HepG2 (cell line): ENCODE data around the gene KIRREL2. TPM values are rescaled to one million over a fixed set of nuclear protein-coding genes. Genes with fewer than 3 reads are reported as not detected.

Experiments used
- CCDC6 ChIP-seq: sonication (generic); formaldehyde crosslinking; IDR thresholded peaks from 2 replicates; pipeline ENCODE4 v1.8.1; 2022; ENCODE audit warnings: mild to moderate bottlenecking, missing genetic modification reagents, moderate library complexity
- ELF4 ChIP-seq: sonication (generic); formaldehyde crosslinking; IDR thresholded peaks from 2 replicates; pipeline ENCODE4 v1.5.0; 2020; ENCODE audit warnings: missing genetic modification reagents, mild to moderate bottlenecking, moderate library complexity, borderline replicate concordance
- FIP1L1 ChIP-seq: fragments of 200-400 bp; formaldehyde crosslinking; IDR thresholded peaks from 2 replicates; pipeline ENCODE4 v1.6.1; 2018; ENCODE audit warnings: low read depth, mild to moderate bottlenecking, low read length, moderate library complexity, borderline replicate concordance; ENCODE audit not compliant: insufficient read depth
- HINFP ChIP-seq: sonication (generic); formaldehyde crosslinking; IDR thresholded peaks from 2 replicates; pipeline ENCODE4 v1.4.0; 2020; ENCODE audit warnings: low read depth, mild to moderate bottlenecking, missing genetic modification reagents
- HNF1B ChIP-seq: sonication (generic); formaldehyde crosslinking; IDR thresholded peaks from 2 replicates; pipeline ENCODE4 v1.5.1; 2020; ENCODE audit warnings: mild to moderate bottlenecking, moderate library complexity, missing genetic modification reagents
- HNRNPK ChIP-seq: fragments of 200-400 bp; formaldehyde crosslinking; IDR thresholded peaks from 2 replicates; pipeline ENCODE4 v1.6.1; 2018; ENCODE audit warnings: low read length, low read depth, moderate library complexity, mild to moderate bottlenecking; ENCODE audit not compliant: poor library complexity, severe bottlenecking
- MXD4 ChIP-seq: IDR thresholded peaks from 2 replicates; pipeline ENCODE4 v1.6.1; 2016; ENCODE audit warnings: mild to moderate bottlenecking, missing biosample characterization, missing genetic modification reagents
- PRMT3 ChIP-seq: sonication (generic); formaldehyde crosslinking; IDR thresholded peaks from 2 replicates; pipeline ENCODE4 v1.8.1; 2022; ENCODE audit warnings: low read depth, mild to moderate bottlenecking, moderate library complexity, missing genetic modification reagents, borderline replicate concordance
- SP4 ChIP-seq: sonication (generic); formaldehyde crosslinking; IDR thresholded peaks from 2 replicates; pipeline ENCODE4 v1.8.1; 2023; ENCODE audit warnings: mild to moderate bottlenecking, missing genetic modification reagents
- SRF ChIP-seq: IDR thresholded peaks from 2 replicates; pipeline ENCODE4 v1.6.1; 2011; ENCODE audit warnings: mild to moderate bottlenecking, low read depth, low read length, moderate library complexity
- TIGD3 ChIP-seq: sonication (generic); formaldehyde crosslinking; IDR thresholded peaks from 2 replicates; pipeline ENCODE4 v1.5.1; 2020; ENCODE audit warnings: mild to moderate bottlenecking, missing genetic modification reagents, borderline replicate concordance
- TP53 ChIP-seq: sonication (generic); formaldehyde crosslinking; conservative IDR thresholded peaks from 2 replicates; pipeline ENCODE4 v1.4.0; 2020; ENCODE audit warnings: missing genetic modification reagents
- ZFP37 ChIP-seq: sonication (generic); formaldehyde crosslinking; IDR thresholded peaks from 2 replicates; pipeline ENCODE4 v1.4.0; 2020; ENCODE audit warnings: missing genetic modification reagents, borderline replicate concordance
- ZNF274 ChIP-seq: sonication (generic); formaldehyde crosslinking; IDR thresholded peaks from 2 replicates; pipeline ENCODE4 v1.5.1; 2020; ENCODE audit warnings: mild to moderate bottlenecking, missing genetic modification reagents
- ZNF333 ChIP-seq: sonication (generic); formaldehyde crosslinking; IDR thresholded peaks from 2 replicates; pipeline ENCODE4 v1.4.0; 2020; ENCODE audit warnings: mild to moderate bottlenecking, missing genetic modification reagents, borderline replicate concordance
- ZNF362 ChIP-seq: sonication (generic); formaldehyde crosslinking; IDR thresholded peaks from 2 replicates; pipeline ENCODE4 v1.4.0; 2020; ENCODE audit warnings: missing genetic modification reagents, mild to moderate bottlenecking, borderline replicate concordance
- ZNF558 ChIP-seq: sonication (generic); formaldehyde crosslinking; IDR thresholded peaks from 2 replicates; pipeline ENCODE4 v1.9.0; 2022; ENCODE audit warnings: mild to moderate bottlenecking, missing genetic modification reagents, borderline replicate concordance
- ZNF572 ChIP-seq: sonication (generic); formaldehyde crosslinking; IDR thresholded peaks from 2 replicates; pipeline ENCODE4 v1.5.1; 2020; ENCODE audit warnings: mild to moderate bottlenecking, missing genetic modification reagents
- ZNF644 ChIP-seq: IDR thresholded peaks from 2 replicates; pipeline ENCODE4 v1.6.1; 2016; ENCODE audit warnings: low read depth
- ZNF724P ChIP-seq: sonication (generic); formaldehyde crosslinking; IDR thresholded peaks from 2 replicates; pipeline ENCODE4 v1.8.0; 2022; ENCODE audit warnings: missing genetic modification reagents, borderline replicate concordance
- ZSCAN21 ChIP-seq: sonication (generic); formaldehyde crosslinking; IDR thresholded peaks from 2 replicates; pipeline ENCODE4 v1.8.0; 2022; ENCODE audit warnings: mild to moderate bottlenecking, missing genetic modification reagents, moderate library complexity, borderline replicate concordance
- polyA plus RNA-seq, 8 experiments: library from polyadenylated mRNA; depleted of rRNA in 3 of 8; stranded (reverse) in 7 of 8; unstranded in 1 of 8; fragments of >200 nt; fragmentation: Illumina TruSeq in 4 of 8; extraction: Trizol in 4 of 8; gene quantifications; 2 replicates each; pipeline versions ENCODE4 v1.2.1 to v1.2.3, GENCODE V29; 2011 to 2016; ENCODE audit warnings: low read depth in 4 of 8, missing spikeins in 1 of 8, mixed read lengths in 1 of 8; ENCODE audit not compliant: insufficient read depth in 1 of 8
- total RNA-seq, 5 experiments: library from RNA; depleted of rRNA; stranded (reverse); fragments of >200 nt; fragmentation: Illumina TruSeq; extraction: Trizol; gene quantifications; 2 replicates each; pipeline ENCODE4 v1.2.3, GENCODE V29; 2016; ENCODE audit warnings: low read depth in 1 of 5
- TF ChIP-seq, protein P1 (sequence below): sonication (generic); formaldehyde crosslinking; IDR thresholded peaks from 2 replicates; pipeline ENCODE4 v1.5.0; 2020; ENCODE audit warnings: missing genetic modification reagents
- TF ChIP-seq, protein P2 (sequence below): IDR thresholded peaks from 2 replicates; pipeline ENCODE4 v1.6.1; 2016

The KIRREL2 gene
- total and polyA plus RNA-seq, 2 of the 13 experiments (the other 11 are each of a cell fraction or from before 2014, with no cell fraction given), result 0.18 to 2.4 TPM

DNA sequence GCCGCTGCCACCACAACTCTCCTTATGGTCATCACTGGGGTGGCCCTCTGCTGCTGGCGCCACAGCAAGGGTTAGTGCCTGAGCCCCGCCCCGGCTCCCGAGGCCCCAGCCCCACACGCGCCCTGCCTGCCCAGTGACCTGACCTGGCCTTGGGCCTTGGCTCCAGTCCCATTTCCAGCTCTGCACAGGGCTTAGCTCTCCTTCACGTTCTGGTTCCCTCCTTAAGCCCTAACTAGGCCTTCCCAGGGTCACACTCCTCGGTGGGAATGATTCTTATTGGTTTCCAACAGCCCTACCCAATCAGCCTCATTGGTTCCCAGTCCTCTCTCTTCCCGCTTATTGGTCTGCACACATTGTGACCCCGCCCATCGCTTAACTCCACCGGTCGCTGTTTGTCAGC lies 5.8 kb downstream of the KIRREL2 start (continued):
- TF ChIP-seq ZNF558 (CRISPR knock-in tag) (no peak), ZNF362 (CRISPR knock-in tag) (no peak), ZNF572 (CRISPR knock-in tag) (no peak), ZNF274 (CRISPR knock-in tag) (no peak), TIGD3 (CRISPR knock-in tag) (no peak), PRMT3 (CRISPR knock-in tag) (no peak), HINFP (no peak), ZSCAN21 (CRISPR knock-in tag) (no peak), MXD4 (no peak), TP53 (CRISPR knock-in tag) (no peak), ZFP37 (CRISPR knock-in tag) (no peak), ELF4 (no peak), SP4 (CRISPR knock-in tag) (no peak), HNRNPK (no peak), ZNF724P (CRISPR knock-in tag) (no peak), FIP1L1 (no peak), ZNF644 (CRISPR knock-in tag) (no peak), ZNF333 (no peak), HNF1B (0 out of 2 replicates have a peak, but pooled peaks have one; percentile 17), SRF (no peak), CCDC6 (no peak)
- TF ChIP-seq, protein P1, sequence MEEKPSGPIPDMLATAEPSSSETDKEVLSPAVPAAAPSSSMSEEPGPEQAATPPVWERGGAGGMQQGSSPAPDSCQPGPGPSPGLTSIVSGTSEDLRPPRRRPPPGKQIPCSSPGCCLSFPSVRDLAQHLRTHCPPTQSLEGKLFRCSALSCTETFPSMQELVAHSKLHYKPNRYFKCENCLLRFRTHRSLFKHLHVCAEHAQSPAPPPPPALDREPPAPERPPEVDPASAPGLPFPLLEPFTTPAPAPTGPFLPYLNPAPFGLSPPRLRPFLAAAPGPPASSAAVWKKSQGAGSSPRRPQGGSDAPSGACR (CRISPR knock-in tag), result no peak
- TF ChIP-seq, protein P2, sequence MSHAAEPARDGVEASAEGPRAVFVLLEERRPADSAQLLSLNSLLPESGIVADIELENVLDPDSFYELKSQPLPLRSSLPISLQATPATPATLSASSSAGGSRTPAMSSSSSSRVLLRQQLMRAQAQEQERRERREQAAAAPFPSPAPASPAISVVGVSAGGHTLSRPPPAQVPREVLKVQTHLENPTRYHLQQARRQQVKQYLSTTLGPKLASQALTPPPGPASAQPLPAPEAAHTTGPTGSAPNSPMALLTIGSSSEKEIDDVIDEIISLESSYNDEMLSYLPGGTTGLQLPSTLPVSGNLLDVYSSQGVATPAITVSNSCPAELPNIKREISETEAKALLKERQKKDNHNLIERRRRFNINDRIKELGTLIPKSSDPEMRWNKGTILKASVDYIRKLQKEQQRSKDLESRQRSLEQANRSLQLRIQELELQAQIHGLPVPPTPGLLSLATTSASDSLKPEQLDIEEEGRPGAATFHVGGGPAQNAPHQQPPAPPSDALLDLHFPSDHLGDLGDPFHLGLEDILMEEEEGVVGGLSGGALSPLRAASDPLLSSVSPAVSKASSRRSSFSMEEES (CRISPR knock-in tag), result no peak
